T-cell (primary cell): Measurements from ENCODE around the gene CDC42SE2. TPM values are rescaled to one million over a fixed set of nuclear protein-coding genes. Genes with fewer than 3 reads are reported as not detected.
"Not testable (repeated sequence)": the region's sequence is repeated elsewhere in the genome, so short reads cannot be mapped to it uniquely, and the experiment has no call there.

Experiments used
- ATAC-seq, 4 experiments: fragments of 200-7000 bp in 3 of 4; fragments of 150-1000 bp in 1 of 4; cut with Tn5 transposase; replicated peaks in 1 of 4; 1 replicate in 3 of 4; 2 replicates in 1 of 4; pipeline ENCODE4 v1.10.0; 2021; ENCODE audit warnings: moderate library complexity in 3 of 4, mild to moderate bottlenecking in 2 of 4, moderate number of reproducible peaks in 1 of 4
- CTCF ChIA-PET, 2 donors: fragments of 300-600 bp; sonication (Branson Sonifier 250); formaldehyde crosslinking; loops; one replicate each; lab custom pipeline; 2022; ENCODE audit warnings: antibody characterized with exemption in 2 of 2; lab: Charles Lee
- POLR2A ChIA-PET, 2 donors: fragments of 300-600 bp; sonication (Branson Sonifier 250); formaldehyde crosslinking; loops; one replicate each; lab custom pipeline; 2022; ENCODE audit warnings: antibody characterized with exemption in 2 of 2; lab: Charles Lee
- DNase-seq, 35 experiments: peaks; one replicate each; pipeline versions ENCODE4 v3.0.0 to v3.0.0-alpha.2; 2013 to 2023
- H3K27ac ChIP-seq: one replicate; pipeline ENCODE4 v1.5.1; 2013; ENCODE audit warnings: low read length
- H3K27me3 ChIP-seq, 2 experiments: replicated peaks in 1 of 2; 1 replicate in 1 of 2; 2 replicates in 1 of 2; pipeline versions ENCODE4 v1.6.1 to v1.7.0; 2013; ENCODE audit warnings: low read length in 1 of 2, mixed read lengths in 1 of 2; ENCODE audit not compliant: control insufficient read depth in 2 of 2, insufficient read depth in 2 of 2; ENCODE audit errors: extremely low read depth in 1 of 2
- H3K36me3 ChIP-seq, 2 donors: 1 replicate in 1 of 2; 2 replicates in 1 of 2; pipeline versions ENCODE4 v1.6.1 to v1.7.0; 2013; ENCODE audit warnings: low read length in 1 of 2; ENCODE audit not compliant: control insufficient read depth in 2 of 2, insufficient read depth in 1 of 2; ENCODE audit errors: extremely low read depth in 1 of 2
- H3K4me1 ChIP-seq, 2 experiments: 1 replicate in 1 of 2; 2 replicates in 1 of 2; pipeline versions ENCODE4 v1.6.1 to v1.7.0; 2013; ENCODE audit warnings: low read length in 2 of 2, mixed read lengths in 1 of 2; ENCODE audit not compliant: insufficient read depth in 2 of 2, control insufficient read depth in 1 of 2; ENCODE audit errors: extremely low read depth in 1 of 2
- H3K4me3 ChIP-seq, 2 donors: 1 replicate in 1 of 2; 2 replicates in 1 of 2; pipeline versions ENCODE4 v1.5.1 to v1.7.0; 2013; ENCODE audit warnings: mild to moderate bottlenecking in 2 of 2, low read length in 1 of 2, moderate library complexity in 1 of 2; ENCODE audit not compliant: control insufficient read depth in 1 of 2; ENCODE audit errors: extremely low read depth in 1 of 2
- H3K9me3 ChIP-seq: 2 replicates; pipeline ENCODE4 v1.7.0; 2013
- H3K27ac Mint-ChIP-seq, 2 donors: one replicate each; pipeline ENCODE4 v1.8.0; 2020 to 2021; ENCODE audit warnings: mild to moderate bottlenecking in 2 of 2, mixed read lengths in 2 of 2
- H3K27me3 Mint-ChIP-seq, 2 donors: one replicate each; pipeline ENCODE4 v1.8.0; 2021 to 2022; ENCODE audit warnings: mixed read lengths in 2 of 2
- H3K36me3 Mint-ChIP-seq: one replicate; pipeline ENCODE4 v1.8.0; 2021; ENCODE audit warnings: mixed read lengths
- H3K4me1 Mint-ChIP-seq, 3 donors: one replicate each; pipeline ENCODE4 v1.8.0; 2020 to 2022; ENCODE audit warnings: mixed read lengths in 3 of 3, mild to moderate bottlenecking in 1 of 3
- H3K4me3 Mint-ChIP-seq, 3 donors: one replicate each; pipeline ENCODE4 v1.8.0; 2020 to 2022; ENCODE audit warnings: mild to moderate bottlenecking in 3 of 3, mixed read lengths in 3 of 3, moderate library complexity in 3 of 3
- H3K9me3 Mint-ChIP-seq, 3 donors: one replicate each; pipeline ENCODE4 v1.8.0; 2020 to 2022; ENCODE audit warnings: mixed read lengths in 3 of 3
- WGBS: methylation state at CpG from one replicate; pipeline ENCODE4 v1.1.5; 2013; ENCODE audit warnings: missing lambda C conversion rate; ENCODE audit not compliant: insufficient coverage; 5-methylcytosine and 5-hydroxymethylcytosine counted together
- total RNA-seq, 35 experiments: library from RNA in 6 of 35; stranded (reverse) in 6 of 35; fragments of 120-200 nt in 1 of 35; gene quantifications; one replicate each; pipeline versions ENCODE4 v1.2.1 to v1.2.4 and lab custom pipeline; 2013 to 2026

Gene CDC42SE2
- total RNA-seq, 5 donors from 2014 or later (not counting 1 experiment from before 2014, with no cell fraction given) = 229 to 259 (median 238) TPM

GRCh38 chr5:131254025-131254424 is 9.8 kb upstream of the CDC42SE2 start:
- H3K9me3 Mint-ChIP-seq, ATAC-seq, H3K27me3 Mint-ChIP-seq, H3K9me3 ChIP-seq, DNase-seq, H3K27me3 ChIP-seq: not testable (repeated sequence)
- Histone ChIP-seq H3K4me1 (peaks cover 58 to 65% of the 10 kb centered on the region in 2 experiments), H3K36me3 (peaks cover 0 to 16% of the 10 kb centered on the region in 2 donors), H3K27ac (peak overlapping the region; percentile 98), H3K4me3 (peak overlapping the region; percentile 63 to 68)
- H3K4me1 Mint-ChIP-seq = peaks cover 80 to 85% (median 85%) of the 10 kb centered on the region in 3 donors
- peaks cover 19% of the 10 kb centered on the region for H3K36me3 Mint-ChIP-seq
- H3K27ac Mint-ChIP-seq = peak overlapping the region; percentile 98 to 99
- ChIA-PET CTCF (interaction anchor here (0.6 to 3.5 kb wide), 7 partner anchors 11 to 128 kb away, joined by 3 to 37 read pairs (median 4); partner anchors contain the start of gene CDC42SE2 (in 1 of the 2)), POLR2A (interaction anchor here (0.7 to 6.0 kb wide), 7 partner anchors 10 to 128 kb away, joined by 3 to 84 read pairs (median 4); partner anchors contain the start of gene CDC42SE2 (in 1 of the 2))
- 45% methylated on average over 2 of the region's 10 CpGs for WGBS
- H3K4me3 Mint-ChIP-seq = peak overlapping the region; percentile 75 to 96 (median 91)

GRCh38 chr5:131254741-131255140 is 9.1 kb upstream of the CDC42SE2 start:
- WGBS = no CpG with 5 or more reads among the region's 2 CpGs
- peak overlapping the region in 1 of 2 donors; percentile 68 for H3K4me3 ChIP-seq
- H3K4me1 Mint-ChIP-seq = peaks cover 82 to 85% (median 85%) of the 10 kb centered on the region in 3 donors
- peak overlapping the region; percentile 98 for H3K27ac ChIP-seq
- H3K27me3 Mint-ChIP-seq = no peaks in the 10 kb centered on the region
- no peaks in the 10 kb centered on the region for H3K9me3 Mint-ChIP-seq
- peak in 2 of 4 experiments; percentile 10 to 17 for ATAC-seq
- H3K36me3 Mint-ChIP-seq = peaks cover 23% of the 10 kb centered on the region
- H3K4me3 Mint-ChIP-seq = peak overlapping the region; percentile 75 to 96 (median 91)
- ChIA-PET CTCF (interaction anchor here (0.6 to 1.4 kb wide), 6 partner anchors 10 to 127 kb away, joined by 3 to 7 read pairs (median 4); no protein-coding TSS in a partner anchor), POLR2A (interaction anchor here (0.6 to 6.0 kb wide), 15 partner anchors 9 to 134 kb away, joined by 3 to 84 read pairs (median 3); partner anchors contain the start of gene CDC42SE2 (in 1 of the 2))
- no peak for DNase-seq
- H3K4me1 ChIP-seq = peaks cover 60 to 62% of the 10 kb centered on the region in 2 experiments
- peaks cover 0 to 16% of the 10 kb centered on the region in 2 donors for H3K36me3 ChIP-seq
- peak overlapping the region; percentile 98 to 99 for H3K27ac Mint-ChIP-seq
- H3K27me3 ChIP-seq = no peaks in the 10 kb centered on the region
- no peaks in the 10 kb centered on the region for H3K9me3 ChIP-seq

GRCh38 chr5:131256507-131256823 is 7.4 kb upstream of the CDC42SE2 start:
- Histone ChIP-seq H3K27ac (peak overlapping the region; percentile 88), H3K4me1 (peaks cover 54 to 65% of the 10 kb centered on the region in 2 experiments), H3K27me3 (no peaks in the 10 kb centered on the region), H3K36me3 (peaks cover 0 to 16% of the 10 kb centered on the region in 2 donors), H3K4me3 (peak overlapping the region in 1 of 2 donors; percentile 18), H3K9me3 (no peaks in the 10 kb centered on the region)
- Mint-ChIP-seq H3K36me3 (peaks cover 23% of the 10 kb centered on the region), H3K27ac (peak overlapping the region; percentile 92 to 98), H3K4me3 (peak overlapping the region; percentile 67 to 75 (median 72)), H3K4me1 (peaks cover 80 to 83% (median 80%) of the 10 kb centered on the region in 3 donors), H3K27me3 (no peaks in the 10 kb centered on the region), H3K9me3 (no peaks in the 10 kb centered on the region)
- DNase-seq = no peak
- ATAC-seq = no peak
- CTCF ChIA-PET = interaction anchor here in 1 of 2 donors (0.5 kb wide), 1 partner anchor 10 kb away, joined by 4 read pairs; no protein-coding TSS in a partner anchor
- WGBS = 18% methylated on average over 1 of the region's 2 CpGs
- POLR2A ChIA-PET = interaction anchor here (0.5 to 1.1 kb wide), 5 partner anchors 20 to 137 kb away, joined by 3 to 8 read pairs (median 3); no protein-coding TSS in a partner anchor

- H3K9me3 Mint-ChIP-seq = no peaks in the 10 kb centered on the region
Measured at GRCh38 chr5:131258733-131259132, 5.1 kb upstream of the CDC42SE2 start.

GRCh38 chr5:131259326-131259725 is 4.5 kb upstream of the CDC42SE2 start:
- H3K36me3 Mint-ChIP-seq = peaks cover 23% of the 10 kb centered on the region
- peak overlapping the region in 2 of 3 donors; percentile 67 to 75 for H3K4me3 Mint-ChIP-seq
- H3K27me3 ChIP-seq = no peaks in the 10 kb centered on the region
- H3K27me3 Mint-ChIP-seq = no peaks in the 10 kb centered on the region
- H3K4me1 Mint-ChIP-seq = peaks cover 70 to 80% (median 78%) of the 10 kb centered on the region in 3 donors
- CTCF ChIA-PET = interaction anchor here in 1 of 2 donors (0.6 to 2.3 kb wide), 4 partner anchors 17 to 123 kb away, joined by 3 to 14 read pairs (median 3); no protein-coding TSS in a partner anchor
- POLR2A ChIA-PET = interaction anchor here (0.6 to 1.5 kb wide), 7 partner anchors 8 to 134 kb away, joined by 3 to 5 read pairs (median 3); no protein-coding TSS in a partner anchor
- no peaks in the 10 kb centered on the region for H3K9me3 ChIP-seq
- no peak overlapping the region for H3K4me3 ChIP-seq
- peaks cover 48 to 59% of the 10 kb centered on the region in 2 experiments for H3K4me1 ChIP-seq
- H3K27ac ChIP-seq = peak overlapping the region; percentile 88
- H3K27ac Mint-ChIP-seq = peak overlapping the region; percentile 92 to 98
- ATAC-seq = no peak
- H3K9me3 Mint-ChIP-seq = no peaks in the 10 kb centered on the region
- H3K36me3 ChIP-seq = peaks cover 0 to 16% of the 10 kb centered on the region in 2 donors
- DNase-seq = no peak

More at GRCh38 chr5:131258733-131259132, 5.1 kb upstream of the CDC42SE2 start:
- Histone ChIP-seq H3K27me3 (no peaks in the 10 kb centered on the region), H3K4me1 (peaks cover 49 to 64% of the 10 kb centered on the region in 2 experiments), H3K36me3 (peaks cover 0 to 16% of the 10 kb centered on the region in 2 donors), H3K4me3 (peak overlapping the region in 1 of 2 donors; percentile 3), H3K9me3 (no peaks in the 10 kb centered on the region), H3K27ac (peak overlapping the region; percentile 88)
- WGBS = no CpG with 5 or more reads among the region's 2 CpGs
- DNase-seq (no peak), ATAC-seq (no peak)
- H3K27ac Mint-ChIP-seq = peak overlapping the region; percentile 92 to 98
- peak overlapping the region; percentile 67 to 79 (median 75) for H3K4me3 Mint-ChIP-seq
- H3K36me3 Mint-ChIP-seq = peaks cover 23% of the 10 kb centered on the region
- ChIA-PET CTCF (interaction anchor here (0.6 to 2.3 kb wide), 5 partner anchors 22 to 123 kb away, joined by 3 to 14 read pairs (median 3); no protein-coding TSS in a partner anchor), POLR2A (interaction anchor here (0.6 to 1.8 kb wide), 10 partner anchors 7 to 137 kb away, joined by 3 to 5 read pairs (median 4); no protein-coding TSS in a partner anchor)
- peaks cover 76 to 84% (median 84%) of the 10 kb centered on the region in 3 donors for H3K4me1 Mint-ChIP-seq
- no peaks in the 10 kb centered on the region for H3K27me3 Mint-ChIP-seq

DNA sequence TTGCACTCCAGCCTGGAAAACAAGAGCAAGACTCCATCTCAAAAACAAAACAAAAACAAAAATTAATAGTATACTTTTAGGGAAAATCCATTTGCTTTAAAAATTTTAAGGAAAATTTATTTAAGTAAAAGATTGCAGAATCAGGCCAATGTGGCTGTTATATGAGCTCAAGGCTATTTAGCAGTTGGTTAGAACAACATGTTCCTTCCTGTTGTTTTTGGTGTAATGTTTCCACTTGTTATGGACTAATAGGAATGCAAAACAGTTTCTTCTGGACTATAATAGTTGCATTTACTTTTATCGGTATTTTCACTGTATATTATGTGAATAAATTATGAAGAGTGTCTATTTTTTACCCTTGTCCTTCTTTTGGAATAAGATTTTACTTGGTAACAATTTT is 3.0 kb upstream of the CDC42SE2 start:
- no peaks in the 10 kb centered on the region for H3K27me3 Mint-ChIP-seq
- CTCF ChIA-PET = interaction anchor here in 1 of 2 donors (0.8 to 2.2 kb wide), 3 partner anchors 8 to 180 kb away, joined by 3 to 11 read pairs (median 5); no protein-coding TSS in a partner anchor
- no peaks in the 10 kb centered on the region for H3K9me3 Mint-ChIP-seq
- no peaks in the 10 kb centered on the region for H3K27me3 ChIP-seq
- POLR2A ChIA-PET = interaction anchor here (0.5 to 6.7 kb wide), 4 partner anchors 8 to 297 kb away, joined by 4 to 91 read pairs (median 46); no protein-coding TSS in a partner anchor
- H3K4me3 Mint-ChIP-seq = peak overlapping the region in 1 of 3 donors; percentile 28
- no peaks in the 10 kb centered on the region for H3K9me3 ChIP-seq
- DNase-seq (no peak), ATAC-seq (no peak)
- peaks cover 26% of the 10 kb centered on the region for H3K36me3 Mint-ChIP-seq
- no peak overlapping the region for H3K4me3 ChIP-seq
- H3K27ac ChIP-seq = no peak overlapping the region
- H3K4me1 Mint-ChIP-seq = peaks cover 63 to 75% (median 69%) of the 10 kb centered on the region in 3 donors
- H3K27ac Mint-ChIP-seq = peak overlapping the region; percentile 71 to 92
- H3K4me1 ChIP-seq = peaks cover 45 to 50% of the 10 kb centered on the region in 2 experiments
- peaks cover 0 to 15% of the 10 kb centered on the region in 2 donors for H3K36me3 ChIP-seq
- WGBS = no CpG with 5 or more reads among the region's 1 CpG
